LNCAP (cell line): ENCODE results near the gene PLAC1.

Source experiments
- CTCF ChIP-seq: fragments of 450-650 bp; IDR thresholded peaks from 2 replicates; pipeline ENCODE4 v1.5.1; 2017; ENCODE audit warnings: mild to moderate bottlenecking

The PLAC1 gene

GRCh38 chrX:134622056-134622812 is 36.0 kb downstream of the PLAC1 start:
- TF ChIP-seq CTCF: no peak

GRCh38 chrX:134619838-134620237 is 38.4 kb downstream of the PLAC1 start:
- no peak for TF ChIP-seq CTCF

GRCh38 chrX:134613396-134613795 is 44.9 kb downstream of the PLAC1 start:
- TF ChIP-seq CTCF: no peak

- TF ChIP-seq CTCF: no peak
These were observed 50.1 kb downstream of the PLAC1 start for GRCh38 chrX:134608153-134608552.

GRCh38 chrX:134607523-134607922 is 50.7 kb downstream of the PLAC1 start:
- TF ChIP-seq CTCF: no peak

GRCh38 chrX:134604701-134605311 is 53.5 kb downstream of the PLAC1 start:
- TF ChIP-seq CTCF: no peak

GRCh38 chrX:134603806-134604700 is 54.2 kb downstream of the PLAC1 start:
- TF ChIP-seq CTCF: no peak
